K562 (cell line): ENCODE measurements around the gene CSF1R. TPM values are rescaled to one million over a fixed set of nuclear protein-coding genes. Genes with fewer than 3 reads are reported as not detected.

ENCODE experiments used
- ATAC-seq: fragments of 200-7000 bp; cut with Tn5 transposase; 3 replicates; pipeline ENCODE4 v1.9.1; 2020; ENCODE audit warnings: moderate library complexity
- BruUV-seq: library from RNA; stranded (reverse); fragments of 400-500 nt; replicated peaks from 2 replicates; lab custom pipeline; 2021; lab: Mats Ljungman, UMichigan
- CTCF ChIA-PET: fragments of 300-600 bp; formaldehyde crosslinking; extraction: SDS; loops from one replicate; lab custom pipeline; 2021; ENCODE audit warnings: low intra/inter-chr PET ratio; lab: Yijun Ruan, JAX
- POLR2A ChIA-PET: fragments of 300-600, 350-650 bp; sonication (Branson Sonifier 250); formaldehyde crosslinking; extraction: SDS; loops from one replicate; lab custom pipeline; 2021; ENCODE audit warnings: antibody characterized with exemption, inconsistent platforms; lab: Yijun Ruan, JAX
- DNase-seq, 4 experiments: peaks; one replicate each; pipeline versions ENCODE4 v3.0.0 to v3.0.0-alpha.2; 2011 to 2018; ENCODE audit warnings: low spot score in 3 of 4, mixed read lengths in 3 of 4; ENCODE audit errors: extremely low read depth in 1 of 4
- FAIRE-seq: peaks from 2 replicates; lab custom pipeline; 2011; peaks lifted over from hg19 to GRCh38; lab: Jason Lieb, UNC
- H2AFZ ChIP-seq: 2 replicates; pipeline ENCODE4 v1.6.0; 2011; ENCODE audit warnings: low read depth, low read length, control low read depth, inconsistent platforms
- H3K27ac ChIP-seq: fragments of 200-600 bp; 3 replicates; pipeline ENCODE4 v1.8.0; 2011; ENCODE audit warnings: low read depth, mild to moderate bottlenecking, control low read depth, inconsistent platforms, low read length, moderate library complexity, mixed read lengths; ENCODE audit errors: extremely low read depth
- H3K27me3 ChIP-seq, 2 experiments: fragments of 300-600 bp in 1 of 2; 2 replicates in 1 of 2; 3 replicates in 1 of 2; pipeline versions ENCODE4 v1.6.0 to v1.8.0; 2011; ENCODE audit warnings: inconsistent platforms in 2 of 2, low read length in 2 of 2, mild to moderate bottlenecking in 1 of 2, mixed read lengths in 1 of 2, moderate library complexity in 1 of 2; ENCODE audit not compliant: control insufficient read depth in 2 of 2, insufficient read depth in 2 of 2
- H3K36me3 ChIP-seq: fragments of 300-600 bp; 3 replicates; pipeline ENCODE4 v1.8.0; 2011; ENCODE audit warnings: mild to moderate bottlenecking, low read length, inconsistent platforms; ENCODE audit not compliant: control insufficient read depth, insufficient read depth
- H3K4me1 ChIP-seq, 2 experiments: fragments of 200-600 bp in 1 of 2; replicated peaks in 1 of 2; 2 replicates in 1 of 2; 3 replicates in 1 of 2; pipeline versions ENCODE4 v1.5.1 to v1.8.0; 2011; ENCODE audit warnings: inconsistent platforms in 2 of 2, low read length in 2 of 2, mild to moderate bottlenecking in 1 of 2, mixed read lengths in 1 of 2, moderate library complexity in 1 of 2; ENCODE audit not compliant: control insufficient read depth in 2 of 2, insufficient read depth in 2 of 2
- H3K4me2 ChIP-seq: 2 replicates; pipeline ENCODE4 v1.6.1; 2011; ENCODE audit warnings: low read length, control low read depth, inconsistent platforms, mixed read lengths; ENCODE audit not compliant: insufficient read depth
- H3K4me3 ChIP-seq: fragments of 200-600 bp; sonication (generic), shearing (Covaris generic); 2 replicates; pipeline ENCODE4 v1.5.1; 2016; ENCODE audit warnings: control low read depth, inconsistent platforms
- H3K79me2 ChIP-seq: fragments of 200-600 bp; 3 replicates; pipeline ENCODE4 v1.8.0; 2011; ENCODE audit warnings: low read length, inconsistent platforms; ENCODE audit not compliant: control insufficient read depth, insufficient read depth
- H3K9ac ChIP-seq, 2 experiments: 2 replicates each; pipeline versions ENCODE4 v1.6.0 to v1.6.1; 2011; ENCODE audit warnings: low read depth in 2 of 2, low read length in 2 of 2, control low read depth in 1 of 2, inconsistent platforms in 1 of 2, mild to moderate bottlenecking in 1 of 2, mixed read lengths in 1 of 2; ENCODE audit not compliant: insufficient read depth in 1 of 2
- H3K9me1 ChIP-seq: one replicate; pipeline ENCODE4 v1.6.0; 2011; ENCODE audit warnings: inconsistent platforms, mild to moderate bottlenecking, low read length, moderate library complexity; ENCODE audit not compliant: control insufficient read depth, insufficient read depth
- H3K9me3 ChIP-seq: replicated peaks from 2 replicates; pipeline ENCODE4 v1.5.1; 2011; ENCODE audit warnings: low read depth, low read length, inconsistent platforms; ENCODE audit not compliant: control insufficient read depth, insufficient read depth
- H4K20me1 ChIP-seq: replicated peaks from 2 replicates; pipeline ENCODE4 v1.6.1; 2011; ENCODE audit warnings: low read length, inconsistent platforms, mixed read lengths; ENCODE audit not compliant: control insufficient read depth, insufficient read depth
- RAD51 ChIP-seq: fragments of 450-650 bp; IDR thresholded peaks from 2 replicates; pipeline ENCODE4 v1.7.1; 2016; ENCODE audit warnings: low read depth, mild to moderate bottlenecking, borderline replicate concordance
- TAF15 ChIP-seq: fragments of 200-400 bp; formaldehyde crosslinking; IDR thresholded peaks from 2 replicates; pipeline ENCODE4 v1.6.1; 2017; ENCODE audit warnings: mild to moderate bottlenecking, low read depth, low read length, moderate library complexity
- ZC3H8 ChIP-seq: fragments of 450-650 bp; IDR thresholded peaks from 2 replicates; pipeline ENCODE4 v1.6.1; 2017
- ZNF146 ChIP-seq: IDR thresholded peaks from one replicate; pipeline ENCODE4 v1.6.1; 2018; ENCODE audit warnings: missing compliant biosample characterization; ENCODE audit not compliant: unreplicated experiment
- WGBS: fragments of 100-300 bp; shearing (Covaris generic); methylation state at CpG from one replicate; pipeline ENCODE4 v1.1.6; 2016; ENCODE audit warnings: low coverage, mixed read lengths; ENCODE audit not compliant: insufficient coverage; ENCODE audit errors: missing lambda C conversion rate; 5-methylcytosine and 5-hydroxymethylcytosine counted together
- in situ Hi-C: fragments of 300-500 bp; cut with MboI; formaldehyde crosslinking; loops from 4 replicates; pipeline ENCODE4 v1.15.0; 2018; ENCODE audit warnings: inconsistent platforms, mixed read lengths
- intact Hi-C: fragments of 100-400 bp; cut with micrococcal nuclease; formaldehyde crosslinking; loops from 2 replicates; pipeline ENCODE4 v1.14.2; 2022
- polyA plus RNA-seq, 8 experiments: library from polyadenylated mRNA; depleted of rRNA in 4 of 8; stranded (reverse) in 5 of 8; unstranded in 3 of 8; fragments of >200 nt; fragmentation: Nextera tagmentation in 2 of 8; fragmentation: Illumina TruSeq in 1 of 8; extraction: Ambion mirVana in 2 of 8; extraction: Trizol in 1 of 8; gene quantifications; 2 replicates each; pipeline versions ENCODE4 v1.2.1 to v1.2.3, GENCODE V29; 2011 to 2014; ENCODE audit warnings: inconsistent platforms in 1 of 8, missing spikeins in 1 of 8
- total RNA-seq, 7 experiments: library from RNA; depleted of rRNA in 6 of 7; stranded (reverse); fragments of >200 nt in 6 of 7; fragmentation: Illumina TruSeq in 2 of 7; extraction: Trizol in 2 of 7; gene quantifications; 2 replicates each; pipeline versions ENCODE4 v1.2.1 to v1.2.3, GENCODE V29; 2011 to 2021; ENCODE audit warnings: low replicate concordance in 1 of 7
- TF ChIP-seq, protein P1 (sequence below): fragments of 450-650 bp; IDR thresholded peaks from 2 replicates; pipeline ENCODE4 v1.6.1; 2016; ENCODE audit warnings: borderline replicate concordance
- TF ChIP-seq, protein P2 (sequence below), 2 experiments: fragments of 150-350 bp in 1 of 2; IDR thresholded peaks; 2 replicates each; pipeline ENCODE4 v1.6.1; 2012 to 2016; ENCODE audit warnings: low read depth in 2 of 2, low read length in 2 of 2, mild to moderate bottlenecking in 1 of 2, moderate library complexity in 1 of 2
- TF ChIP-seq, protein P3 (sequence below): fragments of 250-450 bp; sonication (Bioruptor Pico); IDR thresholded peaks from 2 replicates; pipeline ENCODE4 v1.5.0; 2020; ENCODE audit warnings: mild to moderate bottlenecking
- TF ChIP-seq, protein P4 (sequence below): fragments of 250-450 bp; sonication (Bioruptor Pico); IDR thresholded peaks from 2 replicates; pipeline ENCODE4 v1.5.0; 2021
- TF ChIP-seq, protein P5 (sequence below), 2 experiments: fragments of 450-650 bp; IDR thresholded peaks; 2 replicates each; pipeline ENCODE4 v1.6.1; 2018; ENCODE audit warnings: mild to moderate bottlenecking in 2 of 2, low read depth in 1 of 2; ENCODE audit not compliant: partially characterized antibody in 2 of 2

The CSF1R gene
- total and polyA plus RNA-seq, 9 of the 15 experiments (the other 6 are each of a cell fraction or from before 2014, with no cell fraction given), result 0.03 to 0.64 (median 0.20) TPM; not detected in 6

DNA sequence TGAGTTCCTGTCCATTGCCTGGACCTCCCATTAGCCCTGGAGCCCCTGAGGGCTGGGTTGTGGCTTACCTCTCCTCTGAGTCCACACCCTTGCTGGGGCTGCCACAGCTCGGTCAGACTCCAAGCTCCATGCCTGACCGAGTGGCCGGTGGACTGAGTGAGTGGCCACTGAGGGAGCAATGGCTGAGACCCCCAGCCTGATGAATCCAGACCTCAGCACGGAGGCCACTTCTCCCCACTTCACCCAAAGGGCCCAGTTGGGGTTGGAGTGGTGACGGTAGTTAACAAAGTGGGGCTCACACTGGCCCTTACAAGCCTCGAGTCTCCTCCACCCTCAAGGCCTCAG, 40.5 kb upstream of the CSF1R start:
- H3K79me2 ChIP-seq, result no peaks in the 10 kb centered on the region
- H3K27ac ChIP-seq, result no peak overlapping the region
- CTCF ChIA-PET, result no interaction called here
- H3K4me1 ChIP-seq, result peaks cover 7 to 14% of the 10 kb centered on the region in 2 experiments; a peak in 4 of 5 replicates
- peak overlapping the region in 1 of 2 experiments; percentile 47; a peak in 1 of 4 replicates for H3K9ac ChIP-seq
- no peak for ATAC-seq
- POLR2A ChIA-PET, result interaction anchor here (0.7 kb wide), 2 partner anchors 39 to 127 kb away, joined by 3 to 5 read pairs; partner anchors contain the start of genes HMGXB3 and TIGD6
- H3K9me3 ChIP-seq, result no peaks in the 10 kb centered on the region
- H3K27me3 ChIP-seq, result no peaks in the 10 kb centered on the region
- 35% methylated on average over 5 of the region's 6 CpGs for WGBS
- in situ Hi-C loops, result loop anchor here (5.0 kb wide), 1 partner anchor 95 kb away; no protein-coding TSS in a partner anchor
- FAIRE-seq, result no peak
- H3K4me3 ChIP-seq, result no peak overlapping the region
- intact Hi-C loops, result loop anchor here (10.0 kb wide), 2 partner anchors 52 to 292 kb away; no protein-coding TSS in a partner anchor
- no peak for DNase-seq
- H3K36me3 ChIP-seq, result no peaks in the 10 kb centered on the region
- 0 out of 2 replicates have a peak, but pooled peaks cover 3% of the 10 kb centered on the region for H4K20me1 ChIP-seq
- no peaks in the 10 kb centered on the region for H3K9me1 ChIP-seq
- no TSS peak for BruUV-seq
- H2AFZ ChIP-seq, result no peak overlapping the region
- H3K4me2 ChIP-seq, result no peak overlapping the region
- TF ChIP-seq, protein P1, sequence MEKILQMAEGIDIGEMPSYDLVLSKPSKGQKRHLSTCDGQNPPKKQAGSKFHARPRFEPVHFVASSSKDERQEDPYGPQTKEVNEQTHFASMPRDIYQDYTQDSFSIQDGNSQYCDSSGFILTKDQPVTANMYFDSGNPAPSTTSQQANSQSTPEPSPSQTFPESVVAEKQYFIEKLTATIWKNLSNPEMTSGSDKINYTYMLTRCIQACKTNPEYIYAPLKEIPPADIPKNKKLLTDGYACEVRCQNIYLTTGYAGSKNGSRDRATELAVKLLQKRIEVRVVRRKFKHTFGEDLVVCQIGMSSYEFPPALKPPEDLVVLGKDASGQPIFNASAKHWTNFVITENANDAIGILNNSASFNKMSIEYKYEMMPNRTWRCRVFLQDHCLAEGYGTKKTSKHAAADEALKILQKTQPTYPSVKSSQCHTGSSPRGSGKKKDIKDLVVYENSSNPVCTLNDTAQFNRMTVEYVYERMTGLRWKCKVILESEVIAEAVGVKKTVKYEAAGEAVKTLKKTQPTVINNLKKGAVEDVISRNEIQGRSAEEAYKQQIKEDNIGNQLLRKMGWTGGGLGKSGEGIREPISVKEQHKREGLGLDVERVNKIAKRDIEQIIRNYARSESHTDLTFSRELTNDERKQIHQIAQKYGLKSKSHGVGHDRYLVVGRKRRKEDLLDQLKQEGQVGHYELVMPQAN, result no peak
- TF ChIP-seq TAF15 (no peak), RAD51 (no peak), ZNF146 (CRISPR knock-in tag) (no peak), ZC3H8 (no peak)
- TF ChIP-seq, protein P2, sequence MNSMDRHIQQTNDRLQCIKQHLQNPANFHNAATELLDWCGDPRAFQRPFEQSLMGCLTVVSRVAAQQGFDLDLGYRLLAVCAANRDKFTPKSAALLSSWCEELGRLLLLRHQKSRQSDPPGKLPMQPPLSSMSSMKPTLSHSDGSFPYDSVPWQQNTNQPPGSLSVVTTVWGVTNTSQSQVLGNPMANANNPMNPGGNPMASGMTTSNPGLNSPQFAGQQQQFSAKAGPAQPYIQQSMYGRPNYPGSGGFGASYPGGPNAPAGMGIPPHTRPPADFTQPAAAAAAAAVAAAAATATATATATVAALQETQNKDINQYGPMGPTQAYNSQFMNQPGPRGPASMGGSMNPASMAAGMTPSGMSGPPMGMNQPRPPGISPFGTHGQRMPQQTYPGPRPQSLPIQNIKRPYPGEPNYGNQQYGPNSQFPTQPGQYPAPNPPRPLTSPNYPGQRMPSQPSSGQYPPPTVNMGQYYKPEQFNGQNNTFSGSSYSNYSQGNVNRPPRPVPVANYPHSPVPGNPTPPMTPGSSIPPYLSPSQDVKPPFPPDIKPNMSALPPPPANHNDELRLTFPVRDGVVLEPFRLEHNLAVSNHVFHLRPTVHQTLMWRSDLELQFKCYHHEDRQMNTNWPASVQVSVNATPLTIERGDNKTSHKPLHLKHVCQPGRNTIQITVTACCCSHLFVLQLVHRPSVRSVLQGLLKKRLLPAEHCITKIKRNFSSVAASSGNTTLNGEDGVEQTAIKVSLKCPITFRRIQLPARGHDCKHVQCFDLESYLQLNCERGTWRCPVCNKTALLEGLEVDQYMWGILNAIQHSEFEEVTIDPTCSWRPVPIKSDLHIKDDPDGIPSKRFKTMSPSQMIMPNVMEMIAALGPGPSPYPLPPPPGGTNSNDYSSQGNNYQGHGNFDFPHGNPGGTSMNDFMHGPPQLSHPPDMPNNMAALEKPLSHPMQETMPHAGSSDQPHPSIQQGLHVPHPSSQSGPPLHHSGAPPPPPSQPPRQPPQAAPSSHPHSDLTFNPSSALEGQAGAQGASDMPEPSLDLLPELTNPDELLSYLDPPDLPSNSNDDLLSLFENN (IDR thresholded peaks at IDR 0.05; ENCODE audit: low read depth in 2 of 2, low read length in 2 of 2), result no peak
- TF ChIP-seq, protein P3, sequence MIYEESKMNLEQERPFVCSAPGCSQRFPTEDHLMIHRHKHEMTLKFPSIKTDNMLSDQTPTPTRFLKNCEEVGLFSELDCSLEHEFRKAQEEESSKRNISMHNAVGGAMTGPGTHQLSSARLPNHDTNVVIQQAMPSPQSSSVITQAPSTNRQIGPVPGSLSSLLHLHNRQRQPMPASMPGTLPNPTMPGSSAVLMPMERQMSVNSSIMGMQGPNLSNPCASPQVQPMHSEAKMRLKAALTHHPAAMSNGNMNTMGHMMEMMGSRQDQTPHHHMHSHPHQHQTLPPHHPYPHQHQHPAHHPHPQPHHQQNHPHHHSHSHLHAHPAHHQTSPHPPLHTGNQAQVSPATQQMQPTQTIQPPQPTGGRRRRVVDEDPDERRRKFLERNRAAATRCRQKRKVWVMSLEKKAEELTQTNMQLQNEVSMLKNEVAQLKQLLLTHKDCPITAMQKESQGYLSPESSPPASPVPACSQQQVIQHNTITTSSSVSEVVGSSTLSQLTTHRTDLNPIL (CRISPR knock-in tag), result no peak
- TF ChIP-seq, protein P4, sequence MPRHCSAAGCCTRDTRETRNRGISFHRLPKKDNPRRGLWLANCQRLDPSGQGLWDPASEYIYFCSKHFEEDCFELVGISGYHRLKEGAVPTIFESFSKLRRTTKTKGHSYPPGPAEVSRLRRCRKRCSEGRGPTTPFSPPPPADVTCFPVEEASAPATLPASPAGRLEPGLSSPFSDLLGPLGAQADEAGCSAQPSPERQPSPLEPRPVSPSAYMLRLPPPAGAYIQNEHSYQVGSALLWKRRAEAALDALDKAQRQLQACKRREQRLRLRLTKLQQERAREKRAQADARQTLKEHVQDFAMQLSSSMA (CRISPR knock-in tag), result no peak
- TF ChIP-seq, protein P5, sequence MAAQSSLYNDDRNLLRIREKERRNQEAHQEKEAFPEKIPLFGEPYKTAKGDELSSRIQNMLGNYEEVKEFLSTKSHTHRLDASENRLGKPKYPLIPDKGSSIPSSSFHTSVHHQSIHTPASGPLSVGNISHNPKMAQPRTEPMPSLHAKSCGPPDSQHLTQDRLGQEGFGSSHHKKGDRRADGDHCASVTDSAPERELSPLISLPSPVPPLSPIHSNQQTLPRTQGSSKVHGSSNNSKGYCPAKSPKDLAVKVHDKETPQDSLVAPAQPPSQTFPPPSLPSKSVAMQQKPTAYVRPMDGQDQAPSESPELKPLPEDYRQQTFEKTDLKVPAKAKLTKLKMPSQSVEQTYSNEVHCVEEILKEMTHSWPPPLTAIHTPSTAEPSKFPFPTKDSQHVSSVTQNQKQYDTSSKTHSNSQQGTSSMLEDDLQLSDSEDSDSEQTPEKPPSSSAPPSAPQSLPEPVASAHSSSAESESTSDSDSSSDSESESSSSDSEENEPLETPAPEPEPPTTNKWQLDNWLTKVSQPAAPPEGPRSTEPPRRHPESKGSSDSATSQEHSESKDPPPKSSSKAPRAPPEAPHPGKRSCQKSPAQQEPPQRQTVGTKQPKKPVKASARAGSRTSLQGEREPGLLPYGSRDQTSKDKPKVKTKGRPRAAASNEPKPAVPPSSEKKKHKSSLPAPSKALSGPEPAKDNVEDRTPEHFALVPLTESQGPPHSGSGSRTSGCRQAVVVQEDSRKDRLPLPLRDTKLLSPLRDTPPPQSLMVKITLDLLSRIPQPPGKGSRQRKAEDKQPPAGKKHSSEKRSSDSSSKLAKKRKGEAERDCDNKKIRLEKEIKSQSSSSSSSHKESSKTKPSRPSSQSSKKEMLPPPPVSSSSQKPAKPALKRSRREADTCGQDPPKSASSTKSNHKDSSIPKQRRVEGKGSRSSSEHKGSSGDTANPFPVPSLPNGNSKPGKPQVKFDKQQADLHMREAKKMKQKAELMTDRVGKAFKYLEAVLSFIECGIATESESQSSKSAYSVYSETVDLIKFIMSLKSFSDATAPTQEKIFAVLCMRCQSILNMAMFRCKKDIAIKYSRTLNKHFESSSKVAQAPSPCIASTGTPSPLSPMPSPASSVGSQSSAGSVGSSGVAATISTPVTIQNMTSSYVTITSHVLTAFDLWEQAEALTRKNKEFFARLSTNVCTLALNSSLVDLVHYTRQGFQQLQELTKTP (IDR thresholded peaks at IDR 0.05; ENCODE audit: low read depth in 1 of 2, partially characterized antibody in 2 of 2), result no peak
